IPS DF 4.7 (cell line): ENCODE results near the gene FAAP20.

Experiments
- DNase-seq: peaks from one replicate; pipeline ENCODE4 v3.0.0-alpha.2; 2013; ENCODE audit warnings: low spot score; ENCODE audit errors: extremely low read depth

Gene FAAP20

DNA sequence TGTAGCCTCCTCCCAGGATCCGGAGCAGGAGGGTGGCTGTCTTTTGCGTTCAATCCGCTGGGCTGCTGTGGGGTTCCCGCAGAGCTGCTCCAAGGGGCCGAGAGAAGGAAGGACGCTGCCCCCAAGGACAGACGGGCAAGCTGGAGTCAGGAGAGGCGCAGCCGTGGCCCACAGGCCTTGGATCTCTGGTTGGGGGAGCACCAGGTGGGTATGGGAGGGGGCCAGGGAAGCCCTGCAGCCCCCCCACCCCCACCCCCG is 17.6 kb upstream of the FAAP20 start:
- DNase-seq, result no peak

- DNase-seq, result no peak
Observed at GRCh38 chr1:2210786-2211185, 16.2 kb upstream of the FAAP20 start.

DNA sequence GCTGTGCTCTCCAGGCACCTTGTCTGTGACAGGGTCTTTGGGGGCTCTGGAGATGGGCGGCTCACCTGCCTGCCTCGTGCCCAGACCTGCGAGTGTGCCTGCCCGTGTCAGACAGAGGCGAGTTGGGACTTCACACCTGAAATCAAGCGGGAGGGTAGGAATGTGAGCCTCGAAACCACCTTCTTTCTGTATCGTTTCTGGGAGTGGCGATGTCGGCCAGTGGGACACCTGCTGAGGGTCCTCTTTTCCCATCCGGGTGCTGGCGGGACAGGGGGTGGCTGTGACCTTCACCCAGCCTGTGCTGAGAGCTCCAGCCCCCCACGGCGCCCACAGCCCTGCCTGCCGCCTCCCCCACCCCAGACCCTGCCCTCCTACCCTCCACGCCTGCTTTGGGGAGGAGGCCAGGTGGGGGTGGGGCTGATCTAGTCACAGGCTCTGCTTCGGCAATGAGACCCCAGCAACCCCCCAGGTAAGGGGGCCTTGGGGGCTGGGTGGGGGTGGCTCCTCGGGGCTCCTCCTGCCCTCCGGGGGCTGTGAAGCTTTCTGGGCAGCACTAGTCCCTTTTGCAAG is 15.6 kb upstream of the FAAP20 start:
- DNase-seq, result no peak

- no peak for DNase-seq
Observed at GRCh38 chr1:2209400-2210083, 15.0 kb upstream of the FAAP20 start.

- DNase-seq, result no peak
Observed at GRCh38 chr1:2208309-2209239, 14.0 kb upstream of the FAAP20 start.

DNA sequence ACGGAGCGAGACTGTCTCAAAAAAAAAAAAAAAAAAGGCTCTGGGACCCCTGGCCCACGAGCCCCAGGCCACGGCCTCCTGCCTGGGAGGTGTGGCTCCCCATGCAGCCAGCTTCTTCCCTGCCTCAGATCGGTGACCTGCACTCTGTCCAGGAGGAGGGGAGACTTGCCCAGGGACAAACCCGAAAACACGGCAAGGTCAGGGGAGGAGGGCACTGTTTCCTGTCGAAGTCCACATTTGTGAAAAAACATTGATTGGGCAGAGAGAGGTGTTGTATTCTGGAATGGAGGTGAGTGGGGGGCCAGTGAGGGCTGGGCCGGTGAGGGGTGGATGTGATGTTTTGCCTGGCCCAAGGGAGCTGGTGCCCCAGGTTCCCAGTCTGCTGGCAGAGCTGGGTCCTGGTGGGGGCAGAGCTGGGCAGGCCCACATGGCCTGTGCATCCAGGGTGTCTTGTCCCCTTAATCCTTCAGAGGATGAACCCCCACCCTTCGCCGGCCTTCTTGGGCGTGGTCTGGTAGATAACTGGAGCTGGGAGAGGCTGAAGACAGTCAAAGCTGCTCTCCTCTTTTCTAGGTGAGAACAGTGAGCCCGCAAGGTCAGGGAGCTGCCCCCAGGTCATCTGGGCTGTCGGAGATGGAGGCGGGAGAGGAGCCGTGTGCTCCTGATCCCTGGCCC is 12.4 kb upstream of the FAAP20 start:
- no peak for DNase-seq

DNA sequence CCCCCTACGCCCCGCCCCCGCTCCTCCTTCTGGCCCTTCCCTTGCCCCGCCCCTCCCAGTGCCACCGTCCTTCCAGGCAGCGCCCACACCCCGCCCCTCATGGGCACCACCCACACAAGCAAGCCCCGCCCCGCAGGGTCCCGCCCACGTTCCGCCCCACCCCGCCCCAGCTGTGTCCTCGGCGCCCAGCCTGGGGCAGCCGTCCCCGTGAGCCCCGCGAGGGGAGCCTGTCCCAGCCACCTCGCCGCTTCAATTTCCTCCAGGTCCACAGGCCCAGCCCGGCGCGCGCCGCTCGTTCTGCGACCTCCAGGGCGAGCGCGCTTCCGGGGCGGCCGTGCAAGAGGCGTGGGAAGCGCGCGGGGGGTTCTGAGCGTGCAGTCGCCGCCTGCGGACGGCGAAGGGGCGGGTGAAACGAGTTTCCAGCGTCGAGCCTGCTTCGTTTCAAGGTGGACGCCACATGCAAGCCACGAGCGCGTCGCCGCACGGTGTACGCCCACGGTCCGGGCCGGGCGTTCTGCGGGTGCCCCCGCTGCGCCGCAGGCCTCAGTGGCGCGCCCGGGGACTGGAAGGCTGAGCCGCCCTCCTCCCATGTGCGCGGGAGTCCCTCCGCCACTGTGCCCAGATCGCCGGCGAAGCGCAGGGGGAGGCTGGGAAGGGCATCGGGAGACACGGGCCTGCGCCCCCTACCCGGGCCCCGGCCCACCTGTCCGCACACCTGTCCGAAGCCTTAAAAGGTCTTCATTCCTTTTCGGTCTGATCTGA is 10.8 kb upstream of the FAAP20 start:
- DNase-seq, result no peak

DNA sequence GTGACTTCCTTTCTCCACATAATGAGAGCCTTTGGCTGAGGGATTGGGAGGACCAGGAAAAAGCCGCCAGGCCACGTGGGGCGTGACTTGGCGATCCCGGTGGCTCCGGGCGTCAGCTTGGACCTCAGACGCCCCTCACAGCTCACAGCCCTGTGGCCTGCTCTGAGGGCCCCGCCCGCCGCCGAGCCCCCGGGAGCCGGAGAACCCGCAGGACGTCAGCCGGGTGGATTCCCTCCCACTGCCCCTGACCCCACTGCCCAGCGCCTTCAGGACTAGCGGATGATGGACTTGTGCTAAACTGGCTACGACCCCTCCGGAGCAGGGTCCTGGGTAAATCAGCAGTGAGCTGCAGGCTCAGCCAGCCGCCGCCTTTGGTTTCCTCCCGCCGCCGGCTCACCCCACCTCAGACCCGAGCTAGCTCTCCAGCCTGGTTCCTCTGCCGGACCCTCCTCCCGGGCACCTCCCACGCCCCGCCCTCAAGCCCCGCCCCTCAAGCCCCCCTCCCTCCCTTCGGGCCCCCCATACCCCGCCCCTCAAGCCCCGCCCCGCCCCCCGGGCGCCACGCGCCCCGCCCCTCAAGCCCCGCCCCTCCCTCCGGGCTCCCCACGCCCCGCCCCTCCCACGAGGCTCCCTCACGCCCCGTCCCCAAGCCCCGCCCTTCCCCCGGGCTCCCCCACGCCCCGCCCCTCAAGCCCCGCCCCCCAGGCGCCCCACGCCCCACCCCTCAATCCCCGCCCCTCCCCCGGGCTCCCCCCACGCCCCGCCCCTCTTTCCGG is 10.0 kb upstream of the FAAP20 start:
- DNase-seq, result no peak

DNA sequence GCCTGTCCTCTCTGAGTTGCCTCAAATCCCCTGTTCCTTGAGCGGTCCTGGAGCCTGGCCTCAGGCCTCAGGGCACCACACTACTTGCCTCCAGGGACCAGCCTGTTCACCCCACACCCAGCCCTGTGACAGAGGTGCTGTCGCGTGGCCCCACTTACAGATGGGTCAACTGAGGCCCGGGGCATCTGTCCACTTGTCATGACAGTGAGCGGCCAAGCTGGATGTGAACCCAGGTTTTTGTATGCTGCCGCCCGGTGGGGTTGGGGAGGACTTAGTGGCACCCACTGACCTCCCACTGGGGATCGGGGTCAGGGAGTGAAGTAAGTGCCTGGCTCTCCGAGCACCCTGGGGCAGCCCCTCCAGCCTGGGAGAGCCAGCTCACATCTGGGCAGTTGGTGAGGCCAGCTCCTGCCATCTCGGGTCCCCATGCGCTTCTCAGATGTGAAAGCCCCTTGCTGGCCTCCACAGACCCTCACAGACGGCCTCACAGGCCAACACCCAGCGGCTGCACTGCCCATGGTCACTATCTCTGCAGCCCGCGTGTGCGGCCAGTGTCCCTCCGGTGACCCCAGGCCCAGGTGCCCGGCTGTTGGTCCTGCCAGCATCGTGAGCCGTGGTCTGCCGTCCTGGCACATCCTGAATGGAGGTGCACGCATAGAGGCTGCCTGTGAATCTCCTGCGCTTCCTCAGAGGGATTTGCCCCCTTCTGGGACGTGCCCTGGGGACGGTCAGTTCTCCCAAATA is 9.3 kb upstream of the FAAP20 start:
- no peak for DNase-seq

- DNase-seq, result no peak
Observed at GRCh38 chr1:2202843-2203601, 8.4 kb upstream of the FAAP20 start.

GRCh38 chr1:2202008-2202575 is 7.5 kb upstream of the FAAP20 start:
- no peak for DNase-seq

- DNase-seq, result no peak
Observed at GRCh38 chr1:2201062-2201461, 6.5 kb upstream of the FAAP20 start.

- no peak for DNase-seq
Observed at GRCh38 chr1:2200308-2200943, 5.9 kb upstream of the FAAP20 start.

- no peak for DNase-seq
Observed at GRCh38 chr1:2199042-2199810, 4.7 kb upstream of the FAAP20 start.

- DNase-seq, result no peak
Observed at GRCh38 chr1:2198571-2198970, 4.0 kb upstream of the FAAP20 start.

- no peak for DNase-seq
Observed at GRCh38 chr1:2197707-2198165, 3.2 kb upstream of the FAAP20 start.

GRCh38 chr1:2196901-2197638 is 2.5 kb upstream of the FAAP20 start:
- DNase-seq, result no peak
